AG04449 (cell line): Measurements from ENCODE around the gene RPL28.

ENCODE experiments used
- CTCF ChIA-PET: fragments of 350-600 bp; formaldehyde crosslinking; extraction: SDS; loops from one replicate; lab custom pipeline; 2021; ENCODE audit warnings: antibody characterized with exemption; lab: Yijun Ruan, JAX
- POLR2A ChIA-PET: fragments of 400-600, 350-600 bp; formaldehyde crosslinking; extraction: SDS; loops from one replicate; lab custom pipeline; 2020; ENCODE audit warnings: antibody characterized with exemption, inconsistent platforms; lab: Yijun Ruan, JAX
- DNase-seq: peaks from one replicate; pipeline ENCODE4 v3.0.0-alpha.2; 2010; ENCODE audit warnings: low read depth, low spot score
- H3K4me3 ChIP-seq: 2 replicates; pipeline ENCODE4 v1.5.1; 2011; ENCODE audit warnings: low read depth, mild to moderate bottlenecking, control low read depth, low read length
- TF ChIP-seq, protein P1 (sequence below): IDR thresholded peaks from one replicate; pipeline ENCODE4 v1.5.1; 2011; ENCODE audit warnings: mild to moderate bottlenecking, moderate library complexity, low read length, control low read depth, inconsistent platforms; ENCODE audit not compliant: insufficient read depth; ENCODE audit errors: missing control alignments

RPL28 gene

DNA sequence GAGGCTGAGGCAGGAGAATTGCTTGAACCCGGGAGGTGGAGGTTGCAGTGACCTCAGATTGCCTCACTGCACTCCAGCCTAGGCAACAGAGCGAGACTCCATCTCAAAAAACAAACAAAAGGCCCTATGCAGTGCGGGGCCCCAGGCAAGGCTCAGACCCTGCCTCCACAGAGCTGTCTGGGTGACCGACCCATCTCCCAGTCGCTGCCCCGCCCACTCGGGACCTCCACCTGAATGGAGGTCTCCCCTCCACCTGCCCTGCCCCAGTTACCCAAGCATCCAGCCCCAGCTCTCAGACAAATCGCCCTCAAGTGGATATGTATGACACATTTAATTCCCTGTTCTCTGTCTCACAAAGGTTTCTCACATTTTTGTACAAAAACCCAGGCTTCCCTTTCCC lies 20.5 kb upstream of the RPL28 start:
- DNase-seq = no peak
- no peak overlapping the region for H3K4me3 ChIP-seq
- TF ChIP-seq, protein P1, sequence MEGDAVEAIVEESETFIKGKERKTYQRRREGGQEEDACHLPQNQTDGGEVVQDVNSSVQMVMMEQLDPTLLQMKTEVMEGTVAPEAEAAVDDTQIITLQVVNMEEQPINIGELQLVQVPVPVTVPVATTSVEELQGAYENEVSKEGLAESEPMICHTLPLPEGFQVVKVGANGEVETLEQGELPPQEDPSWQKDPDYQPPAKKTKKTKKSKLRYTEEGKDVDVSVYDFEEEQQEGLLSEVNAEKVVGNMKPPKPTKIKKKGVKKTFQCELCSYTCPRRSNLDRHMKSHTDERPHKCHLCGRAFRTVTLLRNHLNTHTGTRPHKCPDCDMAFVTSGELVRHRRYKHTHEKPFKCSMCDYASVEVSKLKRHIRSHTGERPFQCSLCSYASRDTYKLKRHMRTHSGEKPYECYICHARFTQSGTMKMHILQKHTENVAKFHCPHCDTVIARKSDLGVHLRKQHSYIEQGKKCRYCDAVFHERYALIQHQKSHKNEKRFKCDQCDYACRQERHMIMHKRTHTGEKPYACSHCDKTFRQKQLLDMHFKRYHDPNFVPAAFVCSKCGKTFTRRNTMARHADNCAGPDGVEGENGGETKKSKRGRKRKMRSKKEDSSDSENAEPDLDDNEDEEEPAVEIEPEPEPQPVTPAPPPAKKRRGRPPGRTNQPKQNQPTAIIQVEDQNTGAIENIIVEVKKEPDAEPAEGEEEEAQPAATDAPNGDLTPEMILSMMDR = no peak
- CTCF ChIA-PET = interaction anchor here (1.2 to 2.3 kb wide), 2 partner anchors 11 to 63 kb away, joined by 3 to 7 read pairs; partner anchors contain the start of gene TMEM190
- POLR2A ChIA-PET = no interaction called here

DNA sequence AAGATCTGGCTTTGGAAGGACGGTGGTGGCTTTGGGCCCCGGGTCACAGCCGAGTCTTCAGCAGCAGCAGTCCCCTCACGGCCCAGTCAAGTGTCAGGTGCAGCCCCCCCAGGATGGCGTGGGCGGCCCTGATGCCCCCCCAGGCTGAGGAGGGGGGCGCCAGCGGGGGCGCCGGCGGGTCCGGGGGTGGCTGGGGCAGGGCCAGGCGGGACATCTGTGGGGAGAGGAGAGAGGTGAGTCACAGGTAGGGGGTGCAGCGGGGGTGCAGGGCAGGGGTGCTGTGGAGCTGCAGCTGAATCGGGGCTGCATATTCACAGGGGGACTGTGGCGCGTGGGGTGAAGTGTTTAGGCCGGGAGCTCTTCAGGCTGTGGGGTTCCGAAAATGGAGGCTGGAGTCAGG lies 19.8 kb upstream of the RPL28 start:
- TF ChIP-seq, protein P1 = no peak
- CTCF ChIA-PET = interaction anchor here (0.9 to 2.3 kb wide), 2 partner anchors 64 to 138 kb away, joined by 3 to 7 read pairs; no protein-coding TSS in a partner anchor
- no peak overlapping the region for H3K4me3 ChIP-seq
- POLR2A ChIA-PET = interaction anchor here (0.8 kb wide), 1 partner anchor 65 kb away, joined by 3 read pairs; no protein-coding TSS in a partner anchor
- no peak for DNase-seq

DNA sequence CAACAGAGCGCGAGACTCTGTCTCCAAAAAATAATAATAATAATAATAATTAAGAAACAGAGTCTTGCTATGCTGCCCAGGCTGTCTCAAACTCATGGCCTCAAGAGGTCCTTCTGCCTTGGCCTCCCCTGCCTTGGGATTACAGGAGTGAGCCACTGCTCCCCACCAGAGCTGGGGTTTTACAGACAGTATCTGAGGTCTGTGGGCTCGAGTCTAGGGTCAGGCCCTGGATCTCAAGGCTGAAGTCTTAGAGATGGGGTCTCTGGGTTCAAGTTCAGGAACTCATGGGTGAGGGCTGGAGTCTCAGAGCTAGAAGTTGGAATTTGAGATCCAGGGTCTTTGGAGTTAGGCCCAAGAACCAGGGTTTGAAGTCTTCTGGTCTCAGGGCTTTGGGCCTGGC lies 18.9 kb upstream of the RPL28 start:
- TF ChIP-seq, protein P1 = no peak
- no peak overlapping the region for H3K4me3 ChIP-seq
- no peak for DNase-seq
- POLR2A ChIA-PET = interaction anchor here (0.8 to 2.5 kb wide), 2 partner anchors 41 to 65 kb away, joined by 3 to 11 read pairs; partner anchors contain the start of gene UBE2S
- CTCF ChIA-PET = interaction anchor here (0.7 to 2.3 kb wide), 3 partner anchors 16 to 138 kb away, joined by 3 to 7 read pairs (median 3); no protein-coding TSS in a partner anchor

DNA sequence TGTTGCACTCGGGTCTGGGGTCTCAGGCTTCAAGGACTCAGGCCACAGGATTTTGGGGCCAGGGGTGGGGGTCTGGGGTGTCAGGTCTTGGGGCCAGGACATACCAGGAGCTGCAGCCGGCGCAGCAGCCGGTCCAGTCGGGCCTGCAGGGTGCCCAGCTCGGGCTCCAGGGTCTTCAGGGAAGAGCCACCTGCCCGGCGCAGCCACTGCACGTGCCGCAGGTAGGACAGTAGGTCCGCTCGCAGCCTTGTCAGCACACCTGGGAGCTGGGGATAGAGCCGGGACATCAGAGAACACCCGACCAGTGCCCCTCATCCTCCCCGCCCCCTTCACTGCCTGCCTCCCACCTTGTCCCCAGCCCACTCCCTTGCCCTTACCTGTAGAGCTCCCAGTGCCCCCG lies 17.6 kb upstream of the RPL28 start:
- ChIA-PET CTCF (interaction anchor here (0.8 to 2.9 kb wide), 4 partner anchors 16 to 100 kb away, joined by 3 to 14 read pairs (median 8); partner anchors contain the start of genes KMT5C and TMEM238), POLR2A (interaction anchor here (1.0 to 2.5 kb wide), 3 partner anchors 16 to 39 kb away, joined by 5 to 11 read pairs (median 10); partner anchors contain the start of genes TMEM238 and UBE2S)
- peak overlapping the region; percentile 74 for H3K4me3 ChIP-seq
- TF ChIP-seq, protein P1 = no peak
- DNase-seq = no peak

DNA sequence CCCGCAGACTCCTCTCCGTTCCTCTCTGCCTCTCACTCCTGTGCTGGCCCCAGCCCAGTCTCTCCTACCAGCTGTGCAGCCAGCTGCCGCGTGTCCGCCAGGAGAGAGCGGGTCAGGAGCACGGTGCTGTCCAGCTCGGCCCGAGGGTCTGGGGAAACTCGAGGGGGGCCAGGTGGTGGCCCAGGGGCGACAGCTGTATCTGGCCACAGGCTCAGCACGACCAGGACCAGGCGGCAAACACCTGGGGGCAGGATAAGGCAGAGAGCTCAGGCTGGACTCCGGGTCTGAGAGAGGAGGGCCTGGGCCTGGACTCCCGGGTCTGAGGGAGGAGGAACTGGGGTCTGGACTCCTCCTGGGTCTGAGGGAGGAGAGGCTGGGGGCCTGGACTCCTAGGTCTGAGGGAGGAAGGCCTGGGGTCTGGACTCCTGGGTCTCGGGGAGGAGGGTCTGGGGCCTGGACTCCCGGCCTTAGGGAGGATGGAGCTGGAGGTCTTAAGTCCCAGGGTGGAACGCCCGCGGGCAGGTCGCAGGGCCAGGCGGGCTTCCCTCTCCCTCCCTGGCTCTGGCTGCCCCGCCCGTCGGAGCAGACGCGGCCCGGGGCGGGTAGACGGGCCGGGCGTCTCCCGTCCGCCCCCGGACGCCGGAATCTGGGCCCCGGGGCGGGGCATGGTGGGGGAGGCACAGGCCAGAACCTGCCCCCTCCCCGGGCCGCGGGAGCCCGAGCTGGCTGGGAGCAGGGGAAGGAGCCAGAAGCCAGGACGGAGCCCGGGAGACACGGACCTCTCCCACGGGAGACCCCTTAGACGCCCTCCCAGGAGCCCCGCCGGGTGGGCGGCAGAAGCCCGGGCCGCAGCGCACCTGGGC lies 16.8 kb upstream of the RPL28 start:
- no peak for DNase-seq
- peak overlapping the region; percentile 74 for H3K4me3 ChIP-seq

More for the DNA sequence above, 16.8 kb upstream of the RPL28 start:
- TF ChIP-seq, protein P1 = no peak
- ChIA-PET CTCF (interaction anchor here (0.8 to 2.9 kb wide), 6 partner anchors 15 to 209 kb away, joined by 3 to 14 read pairs (median 4); partner anchors contain the start of genes KMT5C and TMEM238), POLR2A (interaction anchor here (1.0 to 2.5 kb wide), 6 partner anchors 15 to 153 kb away, joined by 4 to 18 read pairs (median 8); partner anchors contain the start of genes KMT5C, PPP6R1, TMEM238 and UBE2S)
